CD8-positive, alpha-beta memory T cell (primary cell): ENCODE measurements around the gene SPTB. TPM values are rescaled to one million over a fixed set of nuclear protein-coding genes. Genes with fewer than 3 reads are reported as not detected.
A peak's percentile ranks its signal among the peaks of the same experiment; 100 is the strongest.

ENCODE experiments used
- CTCF ChIA-PET: fragments of 350-600 bp; sonication (Branson Sonifier 250); formaldehyde crosslinking; loops from one replicate; lab custom pipeline; 2021; ENCODE audit warnings: antibody characterized with exemption; lab: Charles Lee
- POLR2A ChIA-PET: fragments of 350-600 bp; sonication (Branson Sonifier 250); formaldehyde crosslinking; loops from one replicate; lab custom pipeline; 2021; ENCODE audit warnings: antibody characterized with exemption; lab: Charles Lee
- DNase-seq, 5 donors: peaks; one replicate each; pipeline versions ENCODE4 v3.0.0 to v3.0.0-alpha.2; 2020 to 2022; ENCODE audit warnings: mixed read lengths in 1 of 5
- H3K27ac ChIP-seq: one replicate; pipeline ENCODE4 v1.7.0; 2013; ENCODE audit warnings: low read depth, mild to moderate bottlenecking, low read length, moderate library complexity
- H3K27me3 ChIP-seq: 2 replicates; pipeline ENCODE4 v1.7.0; 2013; ENCODE audit warnings: low read length, mild to moderate bottlenecking; ENCODE audit not compliant: insufficient read depth, poor library complexity, severe bottlenecking
- H3K36me3 ChIP-seq: 2 replicates; pipeline ENCODE4 v1.7.0; 2013; ENCODE audit warnings: mild to moderate bottlenecking, low read length, moderate library complexity; ENCODE audit not compliant: insufficient read depth
- H3K4me1 ChIP-seq: 2 replicates; pipeline ENCODE4 v1.7.0; 2013; ENCODE audit warnings: mild to moderate bottlenecking, low read length, moderate library complexity; ENCODE audit not compliant: insufficient read depth
- H3K4me3 ChIP-seq: 2 replicates; pipeline ENCODE4 v1.7.0; 2013; ENCODE audit warnings: mild to moderate bottlenecking, low read length
- H3K9me3 ChIP-seq: 2 replicates; pipeline ENCODE4 v1.7.0; 2013; ENCODE audit warnings: mild to moderate bottlenecking, low read length
- H3K27ac Mint-ChIP-seq, 8 donors: one replicate each; pipeline ENCODE4 v1.8.0; 2020 to 2021; ENCODE audit warnings: mixed read lengths in 8 of 8, mild to moderate bottlenecking in 6 of 8, inconsistent platforms in 3 of 8, moderate library complexity in 3 of 8
- H3K27me3 Mint-ChIP-seq, 2 donors: one replicate each; pipeline ENCODE4 v1.8.0; 2020 to 2021; ENCODE audit warnings: mixed read lengths in 2 of 2, mild to moderate bottlenecking in 1 of 2, moderate library complexity in 1 of 2
- H3K36me3 Mint-ChIP-seq, 3 donors: one replicate each; pipeline ENCODE4 v1.8.0; 2020 to 2021; ENCODE audit warnings: mixed read lengths in 3 of 3, inconsistent platforms in 1 of 3, mild to moderate bottlenecking in 1 of 3
- H3K4me1 Mint-ChIP-seq, 3 donors: one replicate each; pipeline ENCODE4 v1.8.0; 2020 to 2021; ENCODE audit warnings: mixed read lengths in 3 of 3, inconsistent platforms in 1 of 3, mild to moderate bottlenecking in 1 of 3
- H3K4me3 Mint-ChIP-seq, 7 donors: one replicate each; pipeline ENCODE4 v1.8.0; 2020 to 2021; ENCODE audit warnings: mixed read lengths in 7 of 7, mild to moderate bottlenecking in 6 of 7, moderate library complexity in 4 of 7, inconsistent platforms in 2 of 7
- H3K9me3 Mint-ChIP-seq, 5 donors: one replicate each; pipeline ENCODE4 v1.8.0; 2020 to 2022; ENCODE audit warnings: mixed read lengths in 5 of 5, mild to moderate bottlenecking in 3 of 5, moderate library complexity in 2 of 5, inconsistent platforms in 1 of 5
- polyA plus RNA-seq: library from polyadenylated mRNA; unstranded; fragments of 300-500 nt; fragmentation: Illumina TruSeq; gene quantifications from one replicate; pipeline ENCODE4 v1.2.3, GENCODE V29; 2021
- total RNA-seq, 2 experiments: library from RNA; stranded (reverse); gene quantifications; one replicate each; pipeline ENCODE4 v1.2.3, GENCODE V29; 2021

SPTB gene
- total and polyA plus RNA-seq, 3 experiments from 2014 or later: 0.09 to 0.18 (median 0.15) TPM

DNA sequence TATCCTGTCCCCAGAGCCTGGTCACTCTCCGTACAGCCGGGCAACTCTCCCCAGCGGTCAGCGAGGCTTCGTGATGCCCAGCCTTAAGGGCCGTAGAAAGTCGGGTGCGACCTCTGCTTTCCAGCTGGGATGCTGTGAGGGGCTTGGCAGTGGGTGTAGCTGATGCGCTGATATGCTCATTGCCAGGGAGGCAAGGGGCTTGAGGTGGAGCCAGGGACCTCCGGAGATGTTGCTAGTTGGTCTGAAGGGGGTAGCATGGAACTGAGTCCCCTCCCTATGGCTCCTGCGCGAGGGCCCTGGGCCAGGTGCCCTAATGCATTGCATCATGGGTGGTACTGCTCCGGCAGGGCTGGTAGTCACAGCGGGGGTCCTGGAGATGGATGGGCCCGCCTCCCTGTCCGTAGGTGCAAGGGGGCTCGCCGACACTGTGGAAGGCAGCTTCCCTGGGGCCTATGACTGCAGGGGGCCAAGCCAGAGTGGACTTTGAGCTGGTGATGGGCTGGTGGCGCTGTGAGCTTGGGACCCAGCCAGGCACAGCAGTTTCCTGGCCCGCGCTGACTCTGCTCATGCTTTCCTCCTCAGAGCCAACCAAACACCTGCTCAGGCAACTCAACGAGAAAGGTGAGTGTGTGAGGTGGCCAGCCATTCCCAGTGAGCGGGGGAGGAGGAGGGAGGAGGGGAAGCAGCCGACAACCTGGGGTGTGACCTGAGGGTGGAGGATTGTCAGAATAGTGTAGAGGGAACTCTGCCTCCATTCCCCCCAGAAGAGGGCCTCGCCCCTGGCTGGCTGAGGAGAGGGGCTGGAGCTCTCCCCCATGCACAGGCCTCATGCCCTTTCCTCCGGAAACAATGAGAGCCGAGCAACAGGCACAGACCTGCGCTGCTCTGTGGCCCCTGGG, 143.2 kb downstream of the SPTB start:
- ChIA-PET POLR2A (no interaction called here), CTCF (interaction anchor here (0.7 kb wide), 1 partner anchor 22 kb away, joined by 3 read pairs; no protein-coding TSS in a partner anchor)
- Histone ChIP-seq H3K4me1 (peaks cover 8% of the 10 kb centered on the region), H3K27ac (no peak overlapping the region), H3K4me3 (no peak overlapping the region), H3K27me3 (no peaks in the 10 kb centered on the region), H3K36me3 (no peaks in the 10 kb centered on the region), H3K9me3 (no peaks in the 10 kb centered on the region)
- Mint-ChIP-seq H3K9me3 (no peaks in the 10 kb centered on the region), H3K27me3 (peaks cover 0 to 2% of the 10 kb centered on the region in 2 donors), H3K27ac (peak overlapping the region in 4 of 8 donors; percentile 38 to 85 (median 75)), H3K4me1 (peaks cover 24 to 30% (median 28%) of the 10 kb centered on the region in 3 donors), H3K4me3 (no peak overlapping the region), H3K36me3 (peaks cover 7 to 13% (median 10%) of the 10 kb centered on the region in 3 donors)
- DNase-seq: peak in 1 of 5 donors; percentile 31

DNA sequence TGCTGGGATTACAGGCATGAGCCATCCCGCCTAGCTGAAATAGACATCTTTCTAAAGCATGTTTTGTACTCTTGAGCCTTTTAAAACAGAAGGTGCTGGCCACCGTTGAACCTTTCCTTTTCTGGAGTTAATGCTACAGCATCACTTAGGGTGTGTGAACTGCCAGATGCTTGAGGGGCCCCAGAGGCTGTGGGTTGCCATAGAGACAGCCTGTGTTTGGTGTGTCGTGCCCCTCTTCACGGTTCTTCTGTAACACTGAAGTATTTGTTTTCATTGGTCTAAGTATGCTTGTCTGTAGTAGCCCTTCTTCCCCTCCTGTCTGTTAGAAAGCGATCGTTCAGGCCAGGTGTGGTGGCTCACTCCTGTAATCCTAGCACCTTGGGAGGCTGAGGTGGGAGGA, 144.7 kb downstream of the SPTB start:
- no peak overlapping the region for H3K4me3 ChIP-seq
- peak overlapping the region in 4 of 7 donors; percentile 2 to 82 (median 46) for H3K4me3 Mint-ChIP-seq
- H3K9me3 ChIP-seq: no peaks in the 10 kb centered on the region
- no peaks in the 10 kb centered on the region for H3K27me3 ChIP-seq
- no peaks in the 10 kb centered on the region for H3K36me3 ChIP-seq
- DNase-seq: peak in 1 of 5 donors; percentile 24
- H3K36me3 Mint-ChIP-seq: peaks cover under 1 to 18% (median 4%) of the 10 kb centered on the region in 3 donors
- ChIA-PET POLR2A (no interaction called here), CTCF (interaction anchor here (0.9 to 1.1 kb wide), 2 partner anchors 13 to 61 kb away, joined by 3 read pairs; no protein-coding TSS in a partner anchor)
- H3K27ac Mint-ChIP-seq: peak overlapping the region in 7 of 8 donors; percentile 50 to 96 (median 86)
- H3K4me1 Mint-ChIP-seq: peaks cover 33 to 39% (median 37%) of the 10 kb centered on the region in 3 donors
- no peaks in the 10 kb centered on the region for H3K9me3 Mint-ChIP-seq
- peaks cover 14% of the 10 kb centered on the region for H3K4me1 ChIP-seq
- no peaks in the 10 kb centered on the region for H3K27me3 Mint-ChIP-seq
- H3K27ac ChIP-seq: no peak overlapping the region

DNA sequence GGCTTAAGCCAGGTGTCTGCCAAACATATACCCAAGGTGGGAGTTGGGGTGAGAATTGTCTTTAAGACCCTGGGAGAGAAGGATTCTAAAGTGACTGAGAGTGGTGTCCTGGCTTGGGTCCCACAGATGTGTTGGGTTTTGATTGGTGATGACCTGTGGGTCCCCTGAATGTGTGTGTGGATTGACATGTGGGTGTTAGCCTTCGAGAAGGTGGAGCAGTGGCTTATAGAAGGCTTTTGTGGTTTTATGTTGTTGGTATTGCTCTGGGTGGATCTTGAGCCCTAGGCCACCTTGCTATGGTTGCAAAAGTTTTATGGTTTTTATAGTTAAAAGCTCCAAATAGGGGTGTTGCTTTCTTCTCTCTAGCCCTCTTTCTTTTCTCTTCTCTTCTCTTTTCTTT, 145.8 kb downstream of the SPTB start:
- Mint-ChIP-seq H3K27ac (peak overlapping the region; percentile 0 to 89 (median 76)), H3K4me1 (peaks cover 43 to 50% (median 48%) of the 10 kb centered on the region in 3 donors), H3K9me3 (no peaks in the 10 kb centered on the region), H3K36me3 (peaks cover 0 to 18% (median 4%) of the 10 kb centered on the region in 3 donors), H3K27me3 (no peaks in the 10 kb centered on the region), H3K4me3 (peak overlapping the region in 5 of 7 donors; percentile 0 to 33 (median 19))
- no peaks in the 10 kb centered on the region for H3K9me3 ChIP-seq
- no peaks in the 10 kb centered on the region for H3K36me3 ChIP-seq
- ChIA-PET CTCF (interaction anchor here (0.7 kb wide), 1 partner anchor 16 kb away, joined by 3 read pairs; no protein-coding TSS in a partner anchor), POLR2A (no interaction called here)
- H3K27ac ChIP-seq: peak overlapping the region; percentile 13
- DNase-seq: no peak
- H3K4me1 ChIP-seq: peaks cover 25% of the 10 kb centered on the region
- no peaks in the 10 kb centered on the region for H3K27me3 ChIP-seq
- H3K4me3 ChIP-seq: no peak overlapping the region

DNA sequence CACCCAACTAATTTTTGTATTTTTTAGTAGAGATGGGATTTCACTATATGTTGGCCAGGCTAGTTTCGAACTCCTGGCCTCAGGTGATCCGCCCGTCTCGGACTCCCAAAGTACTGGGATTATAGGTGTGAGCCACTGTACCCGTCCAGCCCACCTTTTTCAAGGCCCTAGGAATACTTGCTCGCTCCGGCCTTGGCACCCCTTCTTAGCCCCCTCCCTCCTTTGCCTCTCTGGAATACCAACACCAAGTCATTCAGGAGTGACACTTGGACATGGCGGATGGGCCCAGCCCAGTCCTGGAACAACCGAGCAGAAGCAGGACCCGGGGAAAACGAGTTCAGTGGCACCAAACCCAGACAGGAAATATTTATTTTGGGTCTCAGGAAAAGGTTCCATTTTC, 146.4 kb downstream of the SPTB start:
- Mint-ChIP-seq H3K9me3 (no peaks in the 10 kb centered on the region), H3K4me1 (peaks cover 48 to 56% (median 53%) of the 10 kb centered on the region in 3 donors), H3K27ac (peak overlapping the region in 6 of 8 donors; percentile 57 to 89 (median 76)), H3K36me3 (peaks cover 0 to 18% (median 4%) of the 10 kb centered on the region in 3 donors), H3K27me3 (no peaks in the 10 kb centered on the region), H3K4me3 (peak overlapping the region in 1 of 7 donors; percentile 19)
- peaks cover 30% of the 10 kb centered on the region for H3K4me1 ChIP-seq
- H3K9me3 ChIP-seq: no peaks in the 10 kb centered on the region
- no peaks in the 10 kb centered on the region for H3K36me3 ChIP-seq
- no peaks in the 10 kb centered on the region for H3K27me3 ChIP-seq
- DNase-seq: no peak
- CTCF ChIA-PET: no interaction called here
- peak overlapping the region; percentile 13 for H3K27ac ChIP-seq
- POLR2A ChIA-PET: no interaction called here
- H3K4me3 ChIP-seq: no peak overlapping the region

DNA sequence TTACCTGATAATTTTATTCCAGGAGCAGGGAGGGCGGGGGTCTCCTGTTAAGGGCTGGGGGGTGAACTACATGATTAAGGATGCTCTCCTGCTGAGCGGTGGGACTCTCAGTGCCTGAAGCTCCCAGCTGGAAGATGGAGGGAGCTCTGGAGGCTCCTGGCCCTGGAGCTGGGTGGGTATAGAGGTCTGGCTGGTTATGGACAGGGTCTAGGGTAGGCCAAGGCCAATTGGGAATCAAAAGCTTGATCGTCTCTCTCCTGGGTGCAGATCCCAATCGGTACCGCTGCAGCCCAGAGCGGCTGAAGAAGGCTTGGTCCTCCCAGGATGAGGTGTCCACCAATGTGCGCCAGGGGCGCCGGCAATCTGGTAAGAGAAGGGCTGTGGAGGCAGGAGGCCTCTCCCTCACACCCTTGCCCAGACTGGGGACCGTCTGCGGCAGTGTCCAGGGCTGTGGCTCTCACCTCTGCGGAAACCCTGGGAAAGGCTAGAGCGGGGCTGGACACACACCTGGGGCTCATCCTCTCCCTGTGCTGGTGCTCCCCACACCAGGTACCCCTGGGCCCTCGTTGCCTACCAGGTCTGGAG, 147.1 kb downstream of the SPTB start:
- H3K9me3 ChIP-seq: no peaks in the 10 kb centered on the region
- Mint-ChIP-seq H3K9me3 (no peaks in the 10 kb centered on the region), H3K27ac (no peak overlapping the region), H3K36me3 (peaks cover 0 to 18% (median 4%) of the 10 kb centered on the region in 3 donors), H3K4me3 (peak overlapping the region in 1 of 7 donors; percentile 40), H3K27me3 (no peaks in the 10 kb centered on the region), H3K4me1 (peaks cover 55 to 62% (median 60%) of the 10 kb centered on the region in 3 donors)
- DNase-seq: no peak
- ChIA-PET CTCF (no interaction called here), POLR2A (no interaction called here)
- H3K4me3 ChIP-seq: no peak overlapping the region
- no peak overlapping the region for H3K27ac ChIP-seq
- H3K4me1 ChIP-seq: peaks cover 37% of the 10 kb centered on the region
- no peaks in the 10 kb centered on the region for H3K27me3 ChIP-seq
- no peaks in the 10 kb centered on the region for H3K36me3 ChIP-seq

DNA sequence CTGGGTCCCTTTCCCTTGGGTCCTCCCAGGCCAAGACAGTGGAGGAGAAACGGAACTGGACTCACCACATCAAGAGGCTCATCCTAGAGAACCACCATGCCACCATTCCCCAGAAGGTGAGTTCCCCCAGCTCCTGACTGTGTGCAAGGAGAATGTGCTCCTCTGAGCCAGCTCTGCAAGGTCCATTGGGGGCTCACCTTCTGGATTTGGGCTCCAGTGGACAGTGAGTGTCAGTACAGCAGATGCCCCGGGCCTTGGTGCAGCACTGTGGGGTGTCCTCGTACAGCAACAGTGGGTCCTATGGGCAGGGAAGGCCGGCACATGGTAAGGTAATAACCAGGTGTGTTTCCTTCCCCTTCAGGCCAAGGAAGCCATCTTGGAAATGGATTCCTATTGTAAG, 147.6 kb downstream of the SPTB start:
- peaks cover 58 to 67% (median 66%) of the 10 kb centered on the region in 3 donors for H3K4me1 Mint-ChIP-seq
- peak overlapping the region in 1 of 8 donors; percentile 66 for H3K27ac Mint-ChIP-seq
- no peak overlapping the region for H3K4me3 ChIP-seq
- H3K27ac ChIP-seq: no peak overlapping the region
- DNase-seq: no peak
- H3K4me3 Mint-ChIP-seq: no peak overlapping the region
- no peaks in the 10 kb centered on the region for H3K9me3 Mint-ChIP-seq
- H3K9me3 ChIP-seq: no peaks in the 10 kb centered on the region
- no peaks in the 10 kb centered on the region for H3K36me3 ChIP-seq
- H3K36me3 Mint-ChIP-seq: peaks cover 0 to 18% (median 4%) of the 10 kb centered on the region in 3 donors
- CTCF ChIA-PET: no interaction called here
- no peaks in the 10 kb centered on the region for H3K27me3 ChIP-seq
- peaks cover 40% of the 10 kb centered on the region for H3K4me1 ChIP-seq
- no peaks in the 10 kb centered on the region for H3K27me3 Mint-ChIP-seq
- POLR2A ChIA-PET: no interaction called here

DNA sequence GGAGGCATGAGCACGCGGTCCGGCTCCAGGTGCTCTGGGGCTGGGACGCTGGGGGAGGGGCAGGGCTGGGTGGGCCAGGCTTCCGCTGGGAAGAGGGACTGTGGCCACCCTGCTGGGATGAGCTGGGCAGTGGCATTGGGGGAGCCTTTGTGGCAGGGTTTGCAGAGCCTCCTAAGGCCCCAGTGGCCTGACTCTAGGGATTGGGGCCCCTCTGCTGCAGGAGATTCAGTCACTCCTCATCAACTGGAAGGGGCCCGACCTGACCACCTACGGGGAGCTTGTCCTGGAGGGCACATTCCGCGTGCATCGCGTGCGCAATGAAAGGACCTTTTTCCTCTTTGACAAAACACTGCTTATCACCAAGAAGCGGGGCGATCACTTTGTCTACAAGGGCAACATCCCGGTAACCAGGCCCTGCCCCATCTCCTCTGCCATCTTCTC, 148.5 kb downstream of the SPTB start:
- H3K27ac Mint-ChIP-seq: peak overlapping the region in 3 of 8 donors; percentile 54 to 93 (median 57)
- CTCF ChIA-PET: no interaction called here
- no peak overlapping the region for H3K27ac ChIP-seq
- no peak for DNase-seq
- H3K27me3 ChIP-seq: no peaks in the 10 kb centered on the region
- H3K4me1 Mint-ChIP-seq: peaks cover 66 to 76% (median 74%) of the 10 kb centered on the region in 3 donors
- H3K4me3 Mint-ChIP-seq: no peak overlapping the region
- no peaks in the 10 kb centered on the region for H3K36me3 ChIP-seq
- no peaks in the 10 kb centered on the region for H3K9me3 ChIP-seq
- POLR2A ChIA-PET: no interaction called here
- peaks cover 0 to 18% (median 4%) of the 10 kb centered on the region in 3 donors for H3K36me3 Mint-ChIP-seq
- H3K9me3 Mint-ChIP-seq: no peaks in the 10 kb centered on the region
- peaks cover 49% of the 10 kb centered on the region for H3K4me1 ChIP-seq
- H3K27me3 Mint-ChIP-seq: no peaks in the 10 kb centered on the region
- H3K4me3 ChIP-seq: no peak overlapping the region
